GM21367 (cell line): Measurements from ENCODE around the gene MMP8.

Experiments used
- ATAC-seq: cut with Tn5 transposase; IDR thresholded peaks from one replicate; pipeline ENCODE4 v1.9.1; 2021; ENCODE audit not compliant: unreplicated experiment

The MMP8 gene

GRCh38 chr11:102662607-102663006, 62.1 kb downstream of the MMP8 start:
- ATAC-seq: no peak
